HEK293 (cell line): ENCODE results near the gene EIF4E1B.
"Not testable (repeated sequence)": the region's sequence is repeated elsewhere in the genome, so short reads cannot be mapped to it uniquely, and the experiment has no call there.

Experiments used
- CTCF ChIA-PET: fragments of 350-600 bp; formaldehyde crosslinking; extraction: SDS; loops from one replicate; lab custom pipeline; 2021; ENCODE audit warnings: antibody characterized with exemption; lab: Yijun Ruan, JAX
- POLR2A ChIA-PET: fragments of 300-600 bp; formaldehyde crosslinking; extraction: SDS; loops from one replicate; lab custom pipeline; 2020; ENCODE audit warnings: antibody characterized with exemption, inconsistent platforms; lab: Yijun Ruan, JAX
- H3K27ac ChIP-seq: fragments of 200-500 bp; sonication (Bioruptor generic); 2 replicates; pipeline ENCODE4 v1.5.1; 2014; ENCODE audit warnings: low read depth, low read length, control low read depth, inconsistent platforms; ENCODE audit errors: extremely low read depth
- H3K36me3 ChIP-seq, 2 experiments: fragments of 200-500 bp in 1 of 2; sonication (Bioruptor generic) in 1 of 2; 1 replicate in 1 of 2; 2 replicates in 1 of 2; pipeline ENCODE4 v1.5.1; 2014 to 2017; ENCODE audit warnings: inconsistent platforms in 2 of 2, low read length in 2 of 2; ENCODE audit not compliant: control insufficient read depth in 2 of 2, insufficient read depth in 1 of 2
- H3K4me1 ChIP-seq: fragments of 200-500 bp; sonication (Bioruptor generic); 2 replicates; pipeline ENCODE4 v1.5.1; 2014; ENCODE audit warnings: mild to moderate bottlenecking, low read length, inconsistent platforms; ENCODE audit not compliant: control insufficient read depth, insufficient read depth
- H3K4me3 ChIP-seq: 2 replicates; pipeline ENCODE4 v1.5.1; 2011; ENCODE audit warnings: low read depth, mild to moderate bottlenecking, control low read depth, low read length, moderate library complexity
- H3K9me3 ChIP-seq: fragments of 200-500 bp; sonication (Bioruptor generic); 2 replicates; pipeline ENCODE4 v1.5.1; 2014; ENCODE audit warnings: low read depth, low read length, inconsistent platforms; ENCODE audit not compliant: control insufficient read depth, insufficient read depth
- EGR2 ChIP-seq: fragments of 450-650 bp; formaldehyde crosslinking; IDR thresholded peaks from 2 replicates; pipeline ENCODE4 v1.5.1; 2016; ENCODE audit warnings: low read depth, missing biosample characterization, missing genetic modification characterization
- REPIN1 ChIP-seq: fragments of 450-650 bp; formaldehyde crosslinking; IDR thresholded peaks from 2 replicates; pipeline ENCODE4 v1.5.1; 2017; ENCODE audit warnings: missing biosample characterization, missing genetic modification characterization, low read depth
- WT1 ChIP-seq: fragments of 450-650 bp; formaldehyde crosslinking; IDR thresholded peaks from 2 replicates; pipeline ENCODE4 v1.5.1; 2016; ENCODE audit warnings: missing biosample characterization, missing genetic modification characterization
- ZBTB6 ChIP-seq: fragments of 450-650 bp; formaldehyde crosslinking; IDR thresholded peaks from 2 replicates; pipeline ENCODE4 v1.5.1; 2017; ENCODE audit warnings: missing biosample characterization, missing genetic modification characterization
- ZIC2 ChIP-seq: fragments of 450-650 bp; formaldehyde crosslinking; IDR thresholded peaks from 2 replicates; pipeline ENCODE4 v1.5.1; 2016; ENCODE audit warnings: missing biosample characterization, missing genetic modification characterization
- ZNF140 ChIP-seq: fragments of 450-650 bp; formaldehyde crosslinking; IDR thresholded peaks from 2 replicates; pipeline ENCODE4 v1.5.1; 2016; ENCODE audit warnings: missing biosample characterization, missing genetic modification characterization
- ZNF16 ChIP-seq: fragments of 450-650 bp; formaldehyde crosslinking; IDR thresholded peaks from 2 replicates; pipeline ENCODE4 v1.5.1; 2016; ENCODE audit warnings: low read depth, missing biosample characterization, missing genetic modification characterization
- ZNF169 ChIP-seq: fragments of 450-650 bp; formaldehyde crosslinking; IDR thresholded peaks from 2 replicates; pipeline ENCODE4 v1.5.1; 2016; ENCODE audit warnings: missing biosample characterization, missing genetic modification characterization
- ZNF175 ChIP-seq: fragments of 450-650 bp; formaldehyde crosslinking; IDR thresholded peaks from 2 replicates; pipeline ENCODE4 v1.5.1; 2016; ENCODE audit warnings: missing biosample characterization, missing genetic modification characterization
- ZNF23 ChIP-seq: fragments of 450-650 bp; formaldehyde crosslinking; IDR thresholded peaks from 2 replicates; pipeline ENCODE4 v1.5.1; 2016; ENCODE audit warnings: missing biosample characterization, missing genetic modification characterization, borderline replicate concordance
- ZNF302 ChIP-seq: fragments of 450-650 bp; formaldehyde crosslinking; IDR thresholded peaks from 2 replicates; pipeline ENCODE4 v1.5.1; 2016; ENCODE audit warnings: missing biosample characterization, missing genetic modification characterization, low read depth
- ZNF398 ChIP-seq: fragments of 450-650 bp; formaldehyde crosslinking; IDR thresholded peaks from 2 replicates; pipeline ENCODE4 v1.5.1; 2017; ENCODE audit warnings: missing biosample characterization, missing genetic modification characterization
- ZNF473 ChIP-seq: fragments of 450-650 bp; formaldehyde crosslinking; IDR thresholded peaks from 2 replicates; pipeline ENCODE4 v1.5.1; 2017; ENCODE audit warnings: missing biosample characterization, missing genetic modification characterization
- ZNF658 ChIP-seq: fragments of 450-650 bp; formaldehyde crosslinking; IDR thresholded peaks from 2 replicates; pipeline ENCODE4; 2016; ENCODE audit warnings: missing biosample characterization, missing genetic modification characterization
- ZNF785 ChIP-seq: fragments of 450-650 bp; formaldehyde crosslinking; IDR thresholded peaks from 2 replicates; pipeline ENCODE4 v1.5.1; 2016; ENCODE audit warnings: missing biosample characterization, missing genetic modification characterization
- TF ChIP-seq, protein P1 (sequence below): fragments of 450-650 bp; formaldehyde crosslinking; conservative IDR thresholded peaks from 2 replicates; pipeline ENCODE4 v1.5.1; 2016; ENCODE audit warnings: low read depth, missing biosample characterization, missing genetic modification characterization
- TF ChIP-seq, protein P2 (sequence below): fragments of 450-650 bp; IDR thresholded peaks from 2 replicates; pipeline ENCODE4 v1.5.1; 2018; ENCODE audit warnings: missing biosample characterization, mild to moderate bottlenecking, missing genetic modification characterization
- TF ChIP-seq, protein P3 (sequence below): fragments of 450-650 bp; formaldehyde crosslinking; IDR thresholded peaks from 2 replicates; pipeline ENCODE4 v1.5.1; 2017; ENCODE audit warnings: missing biosample characterization, mild to moderate bottlenecking, missing genetic modification characterization, moderate library complexity

The EIF4E1B gene

GRCh38 chr5:176599749-176600430 is 30.6 kb upstream of the EIF4E1B start:
- POLR2A ChIA-PET, H3K9me3 ChIP-seq, H3K27ac ChIP-seq, H3K36me3 ChIP-seq, H3K4me3 ChIP-seq, H3K4me1 ChIP-seq: not testable (repeated sequence)
- 0 out of 2 replicates have a peak, but pooled peaks have one; percentile 13 for TF ChIP-seq EGR2 (tag by site-specific recombination)
- CTCF ChIA-PET, result interaction anchor here (0.6 to 0.9 kb wide), 3 partner anchors 26 to 481 kb away, joined by 3 to 4 read pairs (median 3); no protein-coding TSS in a partner anchor

- TF ChIP-seq ZNF473 (tag by site-specific recombination), result no peak
- TF ChIP-seq ZIC2 (tag by site-specific recombination), result peak; percentile 35; the same call in 1 of the 2 replicates
- no peak for TF ChIP-seq ZBTB6 (tag by site-specific recombination)
- TF ChIP-seq ZNF169 (tag by site-specific recombination), result no peak
- no peak for TF ChIP-seq ZNF785 (tag by site-specific recombination)
- no peaks in the 10 kb centered on the region for H3K4me1 ChIP-seq
- CTCF ChIA-PET, result interaction anchor here (1.4 kb wide), 1 partner anchor 28 kb away, joined by 5 read pairs; no protein-coding TSS in a partner anchor
- H3K4me3 ChIP-seq, result no peak overlapping the region
- H3K36me3 ChIP-seq, result peaks cover 0 to 7% of the 10 kb centered on the region in 2 experiments; a peak in 1 of 3 replicates
- POLR2A ChIA-PET, result no interaction called here
- no peaks in the 10 kb centered on the region for H3K9me3 ChIP-seq
- H3K27ac ChIP-seq, result no peak overlapping the region
These were observed 28.5 kb upstream of the EIF4E1B start for GRCh38 chr5:176601901-176602482.

DNA sequence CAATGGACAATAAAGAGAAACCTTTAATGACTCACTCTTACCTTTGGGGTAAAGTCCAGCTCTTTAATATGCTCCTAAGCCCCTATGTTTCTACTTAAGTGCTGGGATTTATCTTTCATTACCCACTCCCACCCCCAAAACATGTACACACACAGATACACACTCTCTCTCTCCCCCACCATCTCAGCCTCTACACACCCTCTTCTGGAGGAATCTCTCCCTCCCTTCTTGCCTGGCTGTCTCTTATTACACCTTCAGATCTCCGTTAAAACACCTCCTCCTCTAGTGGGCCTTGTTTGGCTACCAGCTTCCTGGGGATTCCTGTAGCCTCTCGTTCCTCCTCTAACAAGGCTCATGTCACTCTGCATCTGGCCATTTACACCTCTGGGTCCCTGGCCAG is 27.4 kb upstream of the EIF4E1B start:
- H3K27ac ChIP-seq, result no peak overlapping the region
- H3K4me3 ChIP-seq, result no peak overlapping the region
- H3K36me3 ChIP-seq, result peaks cover 0 to 7% of the 10 kb centered on the region in 2 experiments; a peak in 1 of 3 replicates
- H3K9me3 ChIP-seq, result no peaks in the 10 kb centered on the region
- POLR2A ChIA-PET, result no interaction called here
- no peaks in the 10 kb centered on the region for H3K4me1 ChIP-seq
- CTCF ChIA-PET, result interaction anchor here (1.1 kb wide), 1 partner anchor 57 kb away, joined by 4 read pairs; no protein-coding TSS in a partner anchor
- TF ChIP-seq ZNF16 (tag by site-specific recombination) (no peak), EGR2 (tag by site-specific recombination) (peak; percentile 81), WT1 (no peak), ZNF302 (tag by site-specific recombination) (no peak), REPIN1 (tag by site-specific recombination) (no peak), ZNF23 (tag by site-specific recombination) (no peak), ZNF140 (no peak), ZNF658 (tag by site-specific recombination) (no peak), ZNF175 (tag by site-specific recombination) (no peak), ZNF398 (tag by site-specific recombination) (peak; percentile 81)
- TF ChIP-seq, protein P1, sequence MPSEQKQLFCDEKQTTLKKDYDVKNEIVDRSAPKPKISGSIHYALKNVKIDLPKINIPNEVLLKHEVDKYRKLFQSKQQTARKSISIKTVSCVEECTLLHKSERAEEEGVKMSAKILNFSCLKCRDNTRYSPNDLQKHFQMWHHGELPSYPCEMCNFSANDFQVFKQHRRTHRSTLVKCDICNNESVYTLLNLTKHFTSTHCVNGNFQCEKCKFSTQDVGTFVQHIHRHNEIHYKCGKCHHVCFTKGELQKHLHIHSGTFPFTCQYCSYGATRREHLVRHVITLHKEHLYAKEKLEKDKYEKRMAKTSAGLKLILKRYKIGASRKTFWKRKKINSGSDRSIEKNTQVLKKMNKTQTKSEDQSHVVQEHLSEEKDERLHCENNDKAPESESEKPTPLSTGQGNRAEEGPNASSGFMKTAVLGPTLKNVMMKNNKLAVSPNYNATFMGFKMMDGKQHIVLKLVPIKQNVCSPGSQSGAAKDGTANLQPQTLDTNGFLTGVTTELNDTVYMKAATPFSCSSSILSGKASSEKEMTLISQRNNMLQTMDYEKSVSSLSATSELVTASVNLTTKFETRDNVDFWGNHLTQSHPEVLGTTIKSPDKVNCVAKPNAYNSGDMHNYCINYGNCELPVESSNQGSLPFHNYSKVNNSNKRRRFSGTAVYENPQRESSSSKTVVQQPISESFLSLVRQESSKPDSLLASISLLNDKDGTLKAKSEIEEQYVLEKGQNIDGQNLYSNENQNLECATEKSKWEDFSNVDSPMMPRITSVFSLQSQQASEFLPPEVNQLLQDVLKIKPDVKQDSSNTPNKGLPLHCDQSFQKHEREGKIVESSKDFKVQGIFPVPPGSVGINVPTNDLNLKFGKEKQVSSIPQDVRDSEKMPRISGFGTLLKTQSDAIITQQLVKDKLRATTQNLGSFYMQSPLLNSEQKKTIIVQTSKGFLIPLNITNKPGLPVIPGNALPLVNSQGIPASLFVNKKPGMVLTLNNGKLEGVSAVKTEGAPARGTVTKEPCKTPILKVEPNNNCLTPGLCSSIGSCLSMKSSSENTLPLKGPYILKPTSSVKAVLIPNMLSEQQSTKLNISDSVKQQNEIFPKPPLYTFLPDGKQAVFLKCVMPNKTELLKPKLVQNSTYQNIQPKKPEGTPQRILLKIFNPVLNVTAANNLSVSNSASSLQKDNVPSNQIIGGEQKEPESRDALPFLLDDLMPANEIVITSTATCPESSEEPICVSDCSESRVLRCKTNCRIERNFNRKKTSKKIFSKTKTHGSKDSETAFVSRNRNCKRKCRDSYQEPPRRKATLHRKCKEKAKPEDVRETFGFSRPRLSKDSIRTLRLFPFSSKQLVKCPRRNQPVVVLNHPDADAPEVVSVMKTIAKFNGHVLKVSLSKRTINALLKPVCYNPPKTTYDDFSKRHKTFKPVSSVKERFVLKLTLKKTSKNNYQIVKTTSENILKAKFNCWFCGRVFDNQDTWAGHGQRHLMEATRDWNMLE (tag by site-specific recombination), result no peak
- TF ChIP-seq, protein P2, sequence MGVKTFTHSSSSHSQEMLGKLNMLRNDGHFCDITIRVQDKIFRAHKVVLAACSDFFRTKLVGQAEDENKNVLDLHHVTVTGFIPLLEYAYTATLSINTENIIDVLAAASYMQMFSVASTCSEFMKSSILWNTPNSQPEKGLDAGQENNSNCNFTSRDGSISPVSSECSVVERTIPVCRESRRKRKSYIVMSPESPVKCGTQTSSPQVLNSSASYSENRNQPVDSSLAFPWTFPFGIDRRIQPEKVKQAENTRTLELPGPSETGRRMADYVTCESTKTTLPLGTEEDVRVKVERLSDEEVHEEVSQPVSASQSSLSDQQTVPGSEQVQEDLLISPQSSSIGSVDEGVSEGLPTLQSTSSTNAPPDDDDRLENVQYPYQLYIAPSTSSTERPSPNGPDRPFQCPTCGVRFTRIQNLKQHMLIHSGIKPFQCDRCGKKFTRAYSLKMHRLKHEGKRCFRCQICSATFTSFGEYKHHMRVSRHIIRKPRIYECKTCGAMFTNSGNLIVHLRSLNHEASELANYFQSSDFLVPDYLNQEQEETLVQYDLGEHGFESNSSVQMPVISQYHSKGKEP (tag by site-specific recombination), result no peak
- TF ChIP-seq, protein P3, sequence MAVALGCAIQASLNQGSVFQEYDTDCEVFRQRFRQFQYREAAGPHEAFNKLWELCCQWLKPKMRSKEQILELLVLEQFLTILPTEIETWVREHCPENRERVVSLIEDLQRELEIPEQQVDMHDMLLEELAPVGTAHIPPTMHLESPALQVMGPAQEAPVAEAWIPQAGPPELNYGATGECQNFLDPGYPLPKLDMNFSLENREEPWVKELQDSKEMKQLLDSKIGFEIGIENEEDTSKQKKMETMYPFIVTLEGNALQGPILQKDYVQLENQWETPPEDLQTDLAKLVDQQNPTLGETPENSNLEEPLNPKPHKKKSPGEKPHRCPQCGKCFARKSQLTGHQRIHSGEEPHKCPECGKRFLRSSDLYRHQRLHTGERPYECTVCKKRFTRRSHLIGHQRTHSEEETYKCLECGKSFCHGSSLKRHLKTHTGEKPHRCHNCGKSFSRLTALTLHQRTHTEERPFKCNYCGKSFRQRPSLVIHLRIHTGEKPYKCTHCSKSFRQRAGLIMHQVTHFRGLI (tag by site-specific recombination), result no peak
